ENCODE data around the gene NUMB. TPM values are rescaled to one million over a fixed set of nuclear protein-coding genes. Genes with fewer than 3 reads are reported as not detected.

The NUMB gene
- total RNA-seq, 2 donors from 2014 or later, result 43.8 to 45.2 TPM

GRCh38 chr14:73233564-73233963 lies 224.8 kb downstream of the NUMB start:
- intact Hi-C loops (cut with DNase I), result no loop called here
- 91 to 93% methylated on average over 10 of the region's 10 CpGs for WGBS, 2 donors

GRCh38 chr14:73232984-73233383 lies 225.4 kb downstream of the NUMB start:
- TF ChIP-seq POLR2A (IDR thresholded peaks at IDR 0.05) (no peak), CTCF (IDR thresholded peaks at IDR 0.05) (no peak)
- H3K27ac ChIP-seq, result no peak overlapping the region
- H3K9me3 ChIP-seq, result no peaks in the 10 kb centered on the region
- ATAC-seq, result no peak
- DNase-seq, result no peak
- H3K4me1 ChIP-seq, result peaks cover 21% of the 10 kb centered on the region
- H3K4me3 ChIP-seq, result no peak overlapping the region
- 45 to 53% methylated on average over 8 of the region's 8 CpGs for WGBS, 2 donors
- intact Hi-C loops (cut with DNase I), result no loop called here
- no peaks in the 10 kb centered on the region for H3K36me3 ChIP-seq (replicated peaks in 1 of 2; ENCODE audit: insufficient read depth in 1 of 2, low read depth in 2 of 2)
- H3K27me3 ChIP-seq, result peaks cover 0 to 11% of the 10 kb centered on the region in 2 donors

More at GRCh38 chr14:73233564-73233963, 224.8 kb downstream of the NUMB start:
- Histone ChIP-seq H3K4me1 (peaks cover 21% of the 10 kb centered on the region), H3K4me3 (no peak overlapping the region), H3K36me3 (replicated peaks in 1 of 2; ENCODE audit: insufficient read depth in 1 of 2, low read depth in 2 of 2) (no peaks in the 10 kb centered on the region), H3K27ac (no peak overlapping the region), H3K9me3 (no peaks in the 10 kb centered on the region), H3K27me3 (peaks cover 0 to 17% of the 10 kb centered on the region in 2 donors)
- DNase-seq (no peak), ATAC-seq (no peak)
- TF ChIP-seq POLR2A (IDR thresholded peaks at IDR 0.05) (no peak), CTCF (IDR thresholded peaks at IDR 0.05) (no peak)

DNA sequence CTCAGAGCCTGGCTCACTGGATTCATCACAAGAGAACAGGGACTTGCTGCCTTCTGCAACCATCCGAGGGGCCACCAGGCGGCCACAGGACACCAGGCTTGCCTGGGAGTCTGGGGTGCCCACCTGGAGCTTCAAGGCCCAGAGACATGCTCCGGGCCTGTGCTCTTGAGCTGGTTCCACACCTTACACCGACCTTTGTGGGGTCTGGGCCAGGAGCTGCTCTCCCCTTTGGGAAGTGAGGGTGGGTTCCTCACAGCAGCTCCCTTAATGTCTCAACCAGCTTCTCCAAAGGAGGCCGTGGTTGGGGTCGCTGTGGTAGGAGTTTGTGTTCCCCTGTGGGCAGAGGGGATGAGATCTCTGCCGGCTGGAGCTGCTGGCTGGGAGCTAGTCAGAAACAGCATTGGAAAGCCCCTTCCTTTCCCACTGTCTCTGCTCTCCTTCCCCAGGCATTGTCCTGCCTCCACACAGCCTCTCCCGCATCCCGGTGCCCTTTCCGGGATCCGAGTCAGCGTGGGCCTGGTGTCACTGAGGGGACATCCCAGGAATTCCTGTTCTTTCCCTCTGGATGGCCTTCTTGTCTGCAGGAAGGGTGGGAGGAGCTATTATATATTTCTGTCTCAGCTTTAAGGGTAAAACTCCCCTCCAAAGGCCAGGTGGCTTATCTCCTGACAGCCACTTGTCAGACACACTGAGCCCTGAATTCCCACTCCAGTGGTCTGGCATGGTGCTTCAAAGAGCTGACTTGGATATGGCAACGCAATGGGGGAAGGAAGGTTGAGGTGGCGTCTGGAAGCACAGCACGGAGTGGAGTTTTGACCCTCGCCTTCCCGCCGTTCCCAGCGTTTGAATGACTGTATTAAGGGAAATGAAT lies 226.1 kb downstream of the NUMB start:
- no peaks in the 10 kb centered on the region for H3K36me3 ChIP-seq (replicated peaks in 1 of 2; ENCODE audit: insufficient read depth in 1 of 2, low read depth in 2 of 2)

DNA sequence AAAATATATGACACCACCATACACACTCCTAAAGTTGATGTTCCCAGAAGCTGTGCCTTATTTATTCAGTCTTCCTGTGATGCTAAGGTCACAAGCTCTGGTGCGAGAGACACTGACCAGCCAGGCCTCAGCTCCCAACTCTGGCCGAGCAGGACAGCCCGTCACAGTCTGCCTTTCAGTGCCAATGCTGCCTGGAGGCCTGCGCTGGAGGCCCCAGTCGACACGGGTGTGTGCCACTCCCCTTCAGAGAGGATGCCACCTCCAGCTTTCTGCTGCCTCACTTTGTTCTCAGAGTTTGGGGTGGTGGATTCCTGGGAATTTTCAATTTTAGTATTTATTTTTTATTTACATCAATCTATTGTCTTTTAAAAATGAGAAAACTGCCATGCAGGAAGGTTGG lies 228.3 kb downstream of the NUMB start:
- DNase-seq (no peak), ATAC-seq (no peak)
- Histone ChIP-seq H3K36me3 (replicated peaks in 1 of 2; ENCODE audit: insufficient read depth in 1 of 2, low read depth in 2 of 2) (no peaks in the 10 kb centered on the region), H3K9me3 (no peaks in the 10 kb centered on the region), H3K27me3 (no peaks in the 10 kb centered on the region), H3K4me3 (no peak overlapping the region), H3K4me1 (peaks cover 13% of the 10 kb centered on the region), H3K27ac (no peak overlapping the region)
- 89 to 90% methylated on average over 5 to 6 of the region's 6 CpGs for WGBS, 2 donors
- intact Hi-C loops (cut with DNase I), result no loop called here
- TF ChIP-seq POLR2A (IDR thresholded peaks at IDR 0.05) (no peak), CTCF (IDR thresholded peaks at IDR 0.05) (no peak)

More for the DNA sequence above, 226.1 kb downstream of the NUMB start:
- no peaks in the 10 kb centered on the region for H3K9me3 ChIP-seq
- WGBS, 2 donors, result 70 to 73% methylated on average over 13 to 19 of the region's 19 CpGs
- intact Hi-C loops (cut with DNase I), result no loop called here
- TF ChIP-seq POLR2A (IDR thresholded peaks at IDR 0.05), result no peak
- TF ChIP-seq CTCF (IDR thresholded peaks at IDR 0.05), result peak in 1 of 7 experiments; percentile 5
- DNase-seq (no peak), ATAC-seq (no peak)
- no peak overlapping the region for H3K27ac ChIP-seq
- peaks cover 15% of the 10 kb centered on the region for H3K4me1 ChIP-seq
- H3K27me3 ChIP-seq, result peaks cover 0 to 4% of the 10 kb centered on the region in 2 donors
- H3K4me3 ChIP-seq, result no peak overlapping the region
